Amniotic epithelial cell (primary cell): ENCODE results near the gene PJVK.
"Not testable (repeated sequence)": the region's sequence is repeated elsewhere in the genome, so short reads cannot be mapped to it uniquely, and the experiment has no call there.

ENCODE experiments used
- DNase-seq: peaks from one replicate; pipeline ENCODE4 v3.0.0-alpha.2; 2010; ENCODE audit warnings: low read depth

Gene PJVK, protein sequence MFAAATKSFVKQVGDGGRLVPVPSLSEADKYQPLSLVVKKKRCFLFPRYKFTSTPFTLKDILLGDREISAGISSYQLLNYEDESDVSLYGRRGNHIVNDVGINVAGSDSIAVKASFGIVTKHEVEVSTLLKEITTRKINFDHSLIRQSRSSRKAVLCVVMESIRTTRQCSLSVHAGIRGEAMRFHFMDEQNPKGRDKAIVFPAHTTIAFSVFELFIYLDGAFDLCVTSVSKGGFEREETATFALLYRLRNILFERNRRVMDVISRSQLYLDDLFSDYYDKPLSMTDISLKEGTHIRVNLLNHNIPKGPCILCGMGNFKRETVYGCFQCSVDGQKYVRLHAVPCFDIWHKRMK

DNA sequence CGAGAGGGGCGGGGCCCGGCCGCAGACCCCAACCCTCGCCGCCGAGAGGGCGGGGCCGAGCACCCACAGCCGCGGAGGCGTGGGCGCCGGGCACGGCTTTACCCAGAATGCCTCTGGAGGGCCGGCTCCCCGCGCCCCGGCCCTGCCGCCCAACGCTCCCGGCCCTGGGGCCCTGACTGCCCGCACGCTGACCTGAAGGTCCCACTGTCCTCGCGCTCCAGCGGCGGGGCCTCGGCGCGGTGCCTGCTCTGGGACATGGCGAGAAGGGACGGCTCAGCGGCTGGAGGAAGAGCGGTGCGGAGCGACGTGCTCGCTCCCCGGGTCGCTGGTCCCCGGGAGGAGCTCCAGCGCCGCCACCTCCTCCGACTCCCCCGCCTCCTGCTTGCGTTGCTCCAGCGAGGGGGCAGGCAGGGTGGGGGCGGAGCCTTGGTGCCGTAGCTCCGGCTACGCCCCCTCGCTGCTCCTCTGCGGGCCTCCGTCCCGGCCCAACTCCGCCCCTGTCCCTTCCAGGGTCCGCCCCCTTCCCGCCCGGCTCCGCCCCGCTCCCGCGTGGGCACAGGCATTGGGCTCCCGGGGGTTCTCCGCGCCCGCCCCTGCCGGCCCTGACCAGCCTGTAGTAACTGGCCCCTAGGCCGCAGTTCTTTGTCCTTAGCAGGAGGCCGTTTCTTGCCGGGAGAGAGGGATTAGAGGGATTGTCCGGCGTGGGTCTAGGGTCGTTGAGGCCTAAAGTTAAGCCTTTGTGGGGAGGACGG lies at the start of gene PJVK, which contains the start of gene PRKRA:
TSS of gene PJVK (plus strand) at position 605 of the 752 bp plus-strand sequence. CDS start 2,032 bp downstream, outside the sequence.
TSS of gene PRKRA (minus strand) at position 402 of the 752 bp plus-strand sequence. CDS start at position 257, 145 bp downstream.
- peak; percentile 95 for DNase-seq

DNA sequence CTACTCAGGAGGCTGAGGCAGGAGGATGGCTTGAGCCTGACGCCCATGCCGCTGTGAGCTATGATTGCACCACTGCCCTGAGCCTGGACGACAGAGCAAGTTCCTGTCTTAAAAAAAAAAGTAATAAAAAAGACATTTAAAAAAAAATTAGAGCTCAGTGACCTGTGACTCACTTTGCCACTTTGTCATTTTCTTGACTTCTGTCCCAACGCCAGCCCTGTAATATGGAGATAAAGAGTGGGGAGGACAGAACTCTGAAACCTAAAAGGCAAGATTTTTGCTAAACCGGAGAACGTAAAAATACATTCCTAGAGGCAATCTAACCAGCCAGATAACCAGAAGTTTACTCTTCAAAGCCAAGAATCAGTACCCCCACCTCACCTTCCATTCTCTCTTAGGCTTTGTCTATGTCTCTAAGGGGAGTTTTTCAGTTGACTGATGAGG lies 49.2 kb upstream of the PJVK start:
- no peak for DNase-seq

DNA sequence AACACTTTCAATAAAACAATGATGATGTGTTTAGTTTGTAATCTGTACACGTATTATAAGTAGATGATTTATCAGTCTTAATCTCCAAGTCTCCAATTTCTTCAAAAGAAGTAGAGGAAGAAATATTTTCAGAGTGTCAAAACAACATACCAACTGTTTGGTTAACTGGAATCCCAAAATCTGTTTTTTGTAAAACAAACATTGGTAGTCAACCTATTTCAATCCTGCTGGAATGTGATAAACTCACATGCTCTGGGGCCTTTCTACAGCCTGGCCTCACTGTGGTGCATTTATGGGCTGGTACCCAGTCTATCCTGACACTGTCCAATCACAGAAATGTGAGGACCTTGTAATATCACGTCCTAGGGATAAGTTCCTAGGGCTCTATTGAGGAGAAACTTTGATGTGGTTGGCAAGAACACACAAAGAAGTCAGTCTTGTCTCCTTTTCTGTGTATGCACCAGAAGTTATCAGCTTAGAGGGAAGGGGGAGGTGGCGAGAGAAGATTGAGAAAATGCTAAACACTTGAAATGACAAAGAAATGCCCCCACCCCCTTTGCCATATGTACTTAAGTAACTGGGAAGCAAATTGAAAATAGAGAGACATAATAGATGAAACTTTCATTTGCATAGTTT lies 47.4 kb upstream of the PJVK start:
- DNase-seq, result no peak

DNA sequence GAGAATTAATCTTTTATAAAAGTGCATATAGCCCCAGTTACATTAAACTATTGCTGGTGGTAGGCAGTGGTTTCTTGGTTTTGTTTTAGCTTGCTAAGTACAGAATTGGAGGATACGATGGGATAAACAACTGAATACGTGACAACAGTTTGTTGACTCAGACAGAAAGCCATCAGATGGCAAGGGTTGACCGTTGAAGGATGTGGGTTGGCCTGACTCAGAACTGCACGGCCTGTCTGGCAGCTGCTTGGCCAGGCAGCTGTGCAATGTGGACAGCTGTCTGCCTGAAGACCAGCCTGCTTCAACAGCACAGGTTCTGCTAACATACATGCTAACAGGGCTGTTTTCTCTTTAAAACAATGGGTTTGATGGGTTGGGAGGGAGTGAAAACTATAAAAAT lies 46.8 kb upstream of the PJVK start:
- peak; percentile 76 for DNase-seq

DNA sequence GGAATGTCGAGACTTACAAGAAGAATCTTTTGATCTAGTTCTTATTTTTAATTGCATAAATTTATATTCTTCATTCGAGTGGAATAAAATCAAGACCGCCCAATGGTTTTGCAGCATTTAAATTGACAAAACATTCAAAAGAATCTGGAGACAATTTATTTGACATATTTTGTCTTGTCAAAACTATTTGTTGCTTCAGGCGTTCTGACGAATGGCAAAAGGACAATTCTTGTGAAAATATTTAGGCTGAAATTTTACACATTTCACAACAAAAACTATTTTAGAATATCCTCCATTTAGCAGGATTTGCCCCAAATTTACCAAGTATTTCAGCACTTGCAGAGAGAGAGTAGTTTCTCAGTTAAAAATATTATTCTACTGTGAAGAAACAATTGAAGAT lies 41.9 kb upstream of the PJVK start:
- no peak for DNase-seq

DNA sequence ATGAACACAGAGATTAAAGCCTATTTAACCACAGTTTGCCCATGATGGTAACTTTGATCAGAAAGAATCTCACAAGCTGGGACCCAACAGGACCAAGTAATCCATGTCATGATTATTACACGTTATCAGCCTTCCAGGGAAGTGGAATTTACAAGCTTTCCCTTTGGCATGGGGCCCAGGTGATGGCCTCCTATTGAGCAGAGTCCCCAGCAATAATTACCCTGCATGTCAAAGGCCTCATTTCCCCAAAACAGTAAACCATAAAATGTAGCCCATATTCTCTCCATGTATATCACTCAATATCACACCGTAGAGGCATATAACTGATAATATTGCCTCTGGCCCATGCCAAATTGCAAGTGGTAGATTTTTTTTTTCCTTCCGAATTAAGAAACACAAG lies 39.1 kb upstream of the PJVK start:
- no peak for DNase-seq

DNA sequence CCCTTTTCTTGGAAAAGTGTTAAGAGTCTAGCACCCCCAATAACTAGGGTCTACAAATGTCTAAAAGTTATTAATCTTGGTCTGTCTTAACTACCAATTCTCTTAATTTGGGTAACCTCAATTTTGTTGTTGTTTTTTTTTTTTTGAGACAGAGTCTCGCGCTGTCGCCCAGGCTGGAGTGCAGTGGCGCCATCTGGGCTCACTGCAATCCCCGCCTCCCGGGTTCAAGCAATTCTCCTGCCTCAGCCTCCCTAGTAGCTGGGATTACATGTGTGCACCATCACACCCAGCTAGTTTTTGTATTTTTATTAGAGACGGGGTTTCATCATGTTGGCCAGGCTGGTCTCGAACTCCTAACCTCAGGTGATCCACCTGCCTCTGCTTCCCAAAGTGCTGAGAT lies 38.7 kb upstream of the PJVK start:
- not testable (repeated sequence) for DNase-seq

DNA sequence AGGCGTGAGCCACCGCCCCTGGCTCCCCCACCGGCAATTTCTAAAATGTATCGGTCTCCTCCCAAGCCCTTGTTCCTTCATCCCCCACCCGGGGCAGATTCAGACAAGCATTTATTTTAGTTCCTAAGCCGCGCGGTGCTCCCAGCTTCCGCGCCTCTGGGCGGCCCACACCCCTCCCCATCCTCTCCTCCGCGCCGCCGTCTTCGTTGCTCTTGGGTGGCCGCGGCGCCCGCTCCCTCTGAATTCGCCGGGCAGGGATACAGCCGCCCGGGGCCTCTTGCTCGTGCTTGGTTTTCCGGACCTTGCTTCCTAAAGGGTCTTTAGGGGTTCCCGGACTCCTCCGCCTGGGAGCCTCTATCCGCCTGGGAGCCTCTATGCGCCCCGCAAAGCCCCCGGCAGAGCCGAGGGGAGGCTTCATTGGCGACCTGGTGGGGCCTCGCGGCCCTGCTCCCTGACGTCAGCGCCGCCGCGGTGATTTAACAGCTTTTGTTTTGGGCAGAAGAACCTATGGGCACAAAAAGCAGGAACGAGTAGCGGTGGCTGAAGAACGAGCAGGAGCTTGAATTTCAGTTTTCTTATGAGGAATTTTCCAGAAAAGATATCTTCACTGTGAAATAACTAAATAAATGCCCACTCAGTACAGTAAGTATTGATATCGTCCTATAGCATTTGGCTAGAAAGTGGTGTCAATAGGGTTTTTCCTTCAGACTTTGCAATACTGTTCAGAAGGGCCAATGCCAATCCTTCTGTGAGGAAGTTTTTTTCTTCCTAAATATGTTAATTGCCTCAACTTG lies 37.5 kb upstream of the PJVK start:
- peak; percentile 48 for DNase-seq

DNA sequence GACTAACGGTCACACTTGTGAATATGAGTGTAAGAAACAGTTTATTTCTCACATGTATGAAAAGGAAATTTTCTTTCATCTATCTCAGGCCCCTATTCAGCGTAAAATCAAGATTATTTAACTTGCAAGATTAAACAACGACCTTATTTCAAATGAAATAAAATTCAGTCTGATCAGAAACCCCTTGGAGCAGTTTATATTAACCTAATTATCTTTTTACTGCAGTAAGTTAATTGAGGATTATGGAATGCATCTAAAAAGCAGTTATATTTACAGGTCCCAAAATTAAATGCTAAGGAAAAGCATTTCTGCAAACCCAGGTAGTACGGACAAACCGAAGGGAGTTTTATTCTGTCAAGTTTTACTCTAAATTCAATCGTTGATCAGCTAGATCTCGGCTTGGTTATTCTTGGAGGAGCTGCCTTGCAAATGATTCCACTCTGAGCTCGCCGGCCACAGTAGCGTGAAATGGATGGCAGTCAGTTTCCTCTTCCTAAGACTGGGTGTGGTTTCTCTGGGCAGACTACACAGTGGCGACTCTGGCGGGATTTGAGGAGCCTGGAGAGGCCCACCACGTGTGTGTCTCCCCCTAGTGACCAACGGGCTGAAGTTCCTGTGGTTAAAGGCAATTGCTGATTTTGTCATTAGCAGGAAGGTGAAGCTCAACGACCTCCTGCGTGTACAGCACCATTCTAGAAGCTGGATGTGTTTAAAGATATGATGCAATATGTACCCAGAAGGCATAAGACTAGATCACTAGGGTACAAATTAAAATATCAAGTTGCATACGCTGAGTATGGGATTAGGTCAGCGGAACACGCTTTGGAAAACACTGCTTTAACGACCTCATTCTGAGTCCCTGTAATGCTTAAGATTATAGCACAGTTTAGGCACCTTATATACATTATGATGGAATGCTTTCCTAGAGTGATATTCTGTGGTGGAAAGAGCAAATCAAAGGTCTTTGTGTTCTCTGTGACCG lies 36.6 kb upstream of the PJVK start:
- DNase-seq, result peak; percentile 90

DNA sequence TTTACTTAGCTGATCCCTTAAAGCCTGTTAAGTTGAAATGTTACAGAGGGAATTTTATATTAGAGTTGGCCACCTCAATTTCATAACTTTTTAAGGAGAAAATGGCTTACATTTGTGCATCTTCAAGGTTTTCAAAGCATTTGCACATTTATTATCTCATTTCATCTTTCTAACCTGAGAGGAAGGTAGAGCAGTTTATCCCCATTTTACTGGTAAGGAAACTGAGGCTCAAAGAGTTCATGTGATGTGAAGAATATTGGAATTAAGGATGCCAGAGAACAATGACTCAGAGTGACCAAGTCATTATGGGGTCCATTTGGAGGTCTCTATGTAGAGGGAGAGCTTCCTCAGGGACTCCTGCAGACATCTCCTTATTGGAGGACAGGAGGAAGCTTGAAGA lies 35.2 kb upstream of the PJVK start:
- DNase-seq, result no peak

DNA sequence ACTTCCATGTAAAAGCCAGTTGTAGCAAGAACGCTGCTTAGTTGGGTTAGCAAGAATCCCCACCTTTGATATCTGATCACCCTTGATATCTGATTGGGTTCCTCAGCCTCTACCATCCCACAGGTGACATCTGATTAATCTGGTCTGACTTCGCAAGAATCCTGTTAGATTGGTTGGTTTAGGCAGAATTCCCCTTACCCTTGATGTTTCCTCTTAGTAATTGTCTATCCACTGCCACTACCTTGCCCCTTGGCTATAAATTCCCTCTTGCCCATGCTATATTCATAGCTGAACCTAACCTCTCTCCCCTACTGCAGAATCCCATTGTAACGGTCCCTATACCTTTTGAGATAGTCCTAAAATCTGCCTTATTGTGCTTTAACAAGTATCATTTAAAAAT lies 33.3 kb upstream of the PJVK start:
- no peak for DNase-seq

DNA sequence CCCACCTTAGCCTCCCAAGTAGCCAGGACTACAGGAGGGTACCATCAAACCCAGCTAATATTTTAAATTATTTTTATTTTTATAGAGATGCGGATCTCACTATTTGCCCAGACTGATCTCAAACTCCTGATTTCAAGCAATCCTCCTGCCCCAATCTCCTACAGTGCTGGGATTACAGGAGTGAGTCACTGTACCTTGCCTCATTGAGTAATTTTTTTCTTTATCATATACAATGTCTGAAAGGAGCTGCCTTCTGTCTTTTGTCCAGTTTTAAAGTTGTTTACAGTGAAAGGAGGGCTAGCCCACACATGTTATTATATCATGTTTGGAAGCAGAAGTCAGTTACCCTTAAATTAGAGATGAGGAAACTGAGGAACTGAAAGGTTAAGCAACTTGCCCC lies 32.8 kb upstream of the PJVK start:
- peak; percentile 81 for DNase-seq

DNA sequence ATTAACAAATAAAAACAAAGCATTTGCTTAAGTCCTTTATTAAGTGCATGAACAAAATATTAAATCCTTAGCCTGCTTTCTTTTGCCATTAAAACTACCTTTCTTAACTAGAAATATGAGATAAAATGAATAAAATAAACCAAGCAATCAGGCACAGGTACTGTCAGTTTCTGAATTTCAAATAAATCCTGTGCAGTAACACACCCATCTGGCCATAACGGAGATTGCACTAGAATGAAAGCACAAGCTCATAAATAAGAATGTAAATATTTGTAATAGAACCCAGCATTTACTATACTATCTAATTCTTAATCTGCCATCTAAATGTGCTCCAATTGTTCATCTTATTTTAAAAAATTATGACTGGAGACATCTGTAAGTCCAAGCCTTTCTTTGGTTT lies 32.1 kb upstream of the PJVK start:
- DNase-seq, result peak; percentile 30

DNA sequence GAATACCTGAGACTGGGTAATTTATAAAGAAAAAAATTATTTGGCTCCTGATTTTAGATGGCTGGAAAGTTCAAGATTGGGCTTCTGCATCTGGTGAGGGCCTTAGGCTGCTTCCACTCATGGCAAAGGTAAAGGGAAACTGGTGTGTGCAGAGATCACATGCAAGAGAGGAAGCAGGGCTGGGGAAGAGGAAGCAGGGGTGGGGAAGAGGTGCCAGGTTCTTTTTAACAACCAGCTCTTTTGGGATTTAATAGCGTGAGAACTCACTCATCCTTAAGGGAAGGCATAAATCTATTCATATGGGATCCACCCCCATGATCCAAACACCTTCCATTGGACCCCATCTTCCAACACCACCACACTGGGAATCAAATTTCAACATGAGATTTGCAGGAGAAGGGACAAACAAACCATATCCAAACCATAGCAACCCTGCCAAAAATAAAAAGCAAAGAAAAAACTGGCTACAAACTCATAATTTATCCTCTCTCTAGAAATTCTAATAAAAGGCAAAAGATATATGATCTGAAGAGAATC lies 30.6 kb upstream of the PJVK start:
- no peak for DNase-seq

DNA sequence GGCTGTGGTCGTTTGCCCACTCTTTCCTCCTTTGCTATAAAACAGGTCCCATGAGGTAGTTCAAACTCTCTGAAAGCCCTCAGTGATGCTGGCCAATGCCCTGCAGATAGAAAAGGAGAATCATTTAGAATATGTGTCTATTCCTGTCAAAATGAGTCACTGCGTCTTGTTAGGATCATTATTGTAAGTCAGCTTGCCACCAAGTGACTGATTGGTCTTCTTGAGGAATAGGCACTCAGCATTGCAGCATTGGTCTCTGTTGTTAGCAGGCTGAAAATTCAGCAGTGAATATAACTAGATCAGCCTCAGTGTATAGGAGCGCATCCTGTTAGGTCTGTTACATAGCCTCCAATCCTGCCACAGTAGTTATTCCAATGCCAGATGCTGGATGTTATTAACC lies 29.1 kb upstream of the PJVK start:
- no peak for DNase-seq

DNA sequence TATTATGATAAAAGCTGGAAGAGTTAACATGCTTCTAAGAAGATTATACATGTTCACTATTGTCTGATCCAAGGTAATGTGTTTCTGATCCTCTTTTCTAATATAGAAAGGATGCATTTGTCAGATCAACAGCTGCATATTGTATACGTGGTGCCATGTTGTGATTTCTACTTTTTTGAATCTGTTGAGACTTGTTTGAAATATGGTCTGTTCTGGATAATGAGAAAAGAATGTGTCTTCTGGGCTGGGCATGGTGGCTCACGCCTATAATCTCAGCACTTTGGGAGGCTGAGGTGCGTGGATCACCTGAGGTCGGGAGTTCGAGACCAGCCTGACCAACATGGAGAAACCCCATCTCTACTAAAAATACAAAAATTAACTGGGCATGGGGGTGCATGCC lies 27.4 kb upstream of the PJVK start:
- DNase-seq, result not testable (repeated sequence)

DNA sequence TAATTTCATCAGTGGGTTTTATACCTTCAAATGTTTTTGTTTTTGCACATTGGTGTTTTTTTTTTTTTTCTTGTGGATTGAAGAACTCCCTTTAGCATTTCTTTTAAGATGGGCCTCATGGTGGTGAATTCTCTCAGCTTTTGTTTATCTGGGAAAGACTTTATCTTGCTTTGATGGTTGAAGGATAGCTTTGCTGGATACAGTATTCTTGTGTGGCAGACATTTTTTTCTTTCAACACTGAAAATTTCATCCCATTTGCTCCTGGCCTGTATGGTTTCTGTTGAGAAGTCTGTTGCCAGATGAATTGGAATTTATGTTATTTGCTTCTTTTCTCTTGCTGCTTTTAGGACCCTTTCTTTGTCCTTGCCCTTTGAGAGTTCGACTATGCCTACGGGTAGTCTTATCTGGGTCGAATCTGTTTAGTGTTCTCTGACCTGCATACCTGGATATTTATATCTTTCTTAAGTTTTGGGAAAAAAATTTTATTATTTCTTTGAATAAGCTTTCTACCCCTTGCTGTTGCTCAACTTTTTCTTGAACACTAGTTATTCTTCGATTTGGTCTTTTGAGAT lies 25.8 kb upstream of the PJVK start:
- DNase-seq, result no peak

DNA sequence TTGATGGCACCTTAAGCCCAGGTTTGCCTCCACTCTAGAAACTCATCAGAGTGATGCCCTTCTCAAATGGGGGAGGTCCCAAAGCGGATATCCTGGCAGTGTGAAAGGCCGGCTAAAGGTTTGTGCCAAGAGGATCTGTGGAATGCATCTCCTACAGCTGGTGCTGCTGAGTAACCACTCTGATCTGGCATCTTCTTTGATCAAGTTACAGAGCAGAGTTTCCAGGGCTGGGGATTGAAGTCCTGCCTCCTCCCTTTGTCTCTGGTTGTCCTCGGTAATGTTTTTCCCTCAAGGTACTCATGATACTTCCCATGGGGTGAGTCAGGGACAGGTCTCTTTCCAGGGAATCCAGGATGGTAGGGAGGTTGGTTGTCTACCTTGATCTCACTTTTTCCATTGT lies 24.8 kb upstream of the PJVK start:
- peak; percentile 15 for DNase-seq

DNA sequence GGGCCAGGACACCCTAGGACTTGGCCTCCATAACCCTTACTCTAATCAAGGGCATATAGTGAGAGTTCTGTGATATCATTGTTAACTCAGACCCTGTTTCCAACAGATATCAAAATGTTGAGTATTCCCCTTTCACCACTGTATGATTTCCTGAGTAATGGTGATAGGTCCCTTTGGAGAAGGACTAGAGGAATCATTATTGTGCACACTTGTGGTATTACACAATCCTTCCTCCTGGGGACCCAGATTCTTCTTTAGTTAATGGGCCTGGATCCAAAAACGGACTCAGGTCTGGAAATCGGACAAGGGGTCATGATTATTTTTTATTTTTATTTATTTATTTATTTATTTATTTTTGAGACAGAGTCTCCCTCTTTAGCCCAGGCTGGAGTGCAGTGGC lies 23.7 kb upstream of the PJVK start:
- no peak for DNase-seq

DNA sequence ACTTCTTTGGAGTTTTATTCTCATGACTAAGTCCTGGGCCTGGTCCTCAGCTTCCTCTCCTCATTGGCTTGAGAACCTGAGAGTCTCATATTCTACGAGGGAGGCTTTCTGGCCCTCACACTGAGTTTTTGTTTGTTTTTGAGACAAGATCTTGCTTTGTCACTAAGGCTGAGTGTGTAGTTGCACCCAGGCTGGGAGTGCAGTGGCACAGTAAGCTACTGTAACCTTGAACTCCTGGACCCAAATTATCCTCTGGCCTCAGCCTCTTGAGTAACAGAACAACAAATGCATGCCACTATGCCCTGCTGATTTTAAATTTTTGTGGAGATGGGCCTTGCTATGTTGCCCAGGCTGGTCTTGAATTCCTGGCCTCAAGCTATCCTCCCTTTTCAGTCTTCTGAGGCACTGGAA lies 22.8 kb upstream of the PJVK start:
- no peak for DNase-seq
